HG02870 (cell line): ENCODE data around the gene SCP2.
"Not testable (repeated sequence)": the region's sequence is repeated elsewhere in the genome, so short reads cannot be mapped to it uniquely, and the experiment has no call there.

ENCODE experiments used
- ATAC-seq: cut with Tn5 transposase; IDR thresholded peaks from one replicate; pipeline ENCODE4 v1.9.1; 2021; ENCODE audit warnings: mild to moderate bottlenecking, moderate library complexity; ENCODE audit not compliant: unreplicated experiment

SCP2 gene

DNA sequence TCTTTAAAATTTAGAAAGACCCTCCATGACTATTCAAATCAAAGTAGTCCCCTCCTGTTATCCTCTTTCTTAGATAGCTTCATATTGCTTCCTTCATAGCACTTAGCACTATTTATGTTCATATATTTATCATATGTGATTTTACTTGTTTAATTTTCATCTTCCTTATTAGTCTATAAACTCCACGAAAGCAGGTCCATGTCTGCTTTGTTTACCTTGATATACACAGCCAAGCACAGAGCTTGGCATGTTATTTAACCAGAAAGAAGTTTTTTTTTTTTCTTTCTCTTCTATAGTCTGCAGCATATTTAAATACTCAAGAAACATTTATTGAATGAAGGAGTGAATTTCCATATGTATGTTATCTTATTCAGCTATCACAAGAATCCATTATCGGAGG is 36.0 kb downstream of the SCP2 start:
- no peak for ATAC-seq

DNA sequence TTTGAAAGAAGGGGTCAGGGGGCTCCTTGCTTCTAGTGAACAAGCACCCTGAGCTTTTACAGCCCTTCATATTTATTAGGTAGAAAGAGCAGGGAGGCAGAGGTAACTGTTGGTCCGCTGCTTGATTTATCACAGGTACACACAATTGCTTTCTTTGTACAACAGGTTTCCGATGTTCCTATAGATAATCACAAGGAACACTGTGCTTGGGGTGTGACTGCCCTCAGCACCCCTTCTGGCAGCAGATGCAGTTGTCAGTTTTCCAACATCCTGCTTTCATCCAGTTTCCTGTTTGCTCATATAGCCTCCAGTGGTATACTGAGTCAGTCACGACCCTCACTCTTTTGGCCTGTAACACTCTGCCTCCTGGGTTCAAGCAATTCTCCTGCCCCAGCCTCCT is 40.6 kb downstream of the SCP2 start:
- no peak for ATAC-seq

DNA sequence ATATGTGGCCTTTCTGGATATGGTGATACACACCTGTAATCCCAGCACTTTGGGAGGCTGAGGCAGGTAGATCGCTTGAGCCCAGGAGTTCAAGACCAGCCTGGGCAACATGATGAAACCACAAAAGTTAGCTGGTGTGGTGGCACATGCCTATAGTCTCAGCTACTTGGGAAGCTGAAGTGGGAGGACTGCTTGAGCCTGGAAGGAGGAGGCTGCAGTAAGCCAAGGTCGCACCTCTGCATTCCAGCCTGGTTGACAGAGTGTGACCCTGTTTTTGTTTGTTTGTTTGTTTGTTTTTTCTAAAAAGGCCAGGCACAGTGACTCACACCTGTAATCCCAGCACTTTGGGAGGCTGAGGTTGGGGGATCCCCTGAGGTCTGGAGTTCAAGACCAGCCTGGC is 42.2 kb downstream of the SCP2 start:
- ATAC-seq, result not testable (repeated sequence)

DNA sequence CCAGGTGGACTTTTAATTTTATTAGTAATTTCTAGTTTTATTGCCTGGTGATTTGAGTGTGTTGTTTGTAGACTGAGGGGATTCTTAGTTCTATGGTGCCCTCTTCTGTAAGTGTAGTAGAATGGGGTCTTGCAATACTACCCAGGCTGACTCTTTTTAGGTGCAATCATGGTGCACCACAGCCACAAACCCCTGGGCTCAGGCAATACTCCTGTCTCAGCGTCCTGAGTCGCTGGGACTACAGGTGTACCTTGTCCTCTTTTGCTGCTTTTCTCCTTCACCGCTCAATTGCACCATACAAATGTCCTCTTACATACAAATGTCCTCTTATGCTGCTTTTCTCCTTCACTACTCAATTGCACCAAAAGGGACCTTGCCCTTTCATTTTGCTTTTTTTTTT is 43.1 kb downstream of the SCP2 start:
- no peak for ATAC-seq

DNA sequence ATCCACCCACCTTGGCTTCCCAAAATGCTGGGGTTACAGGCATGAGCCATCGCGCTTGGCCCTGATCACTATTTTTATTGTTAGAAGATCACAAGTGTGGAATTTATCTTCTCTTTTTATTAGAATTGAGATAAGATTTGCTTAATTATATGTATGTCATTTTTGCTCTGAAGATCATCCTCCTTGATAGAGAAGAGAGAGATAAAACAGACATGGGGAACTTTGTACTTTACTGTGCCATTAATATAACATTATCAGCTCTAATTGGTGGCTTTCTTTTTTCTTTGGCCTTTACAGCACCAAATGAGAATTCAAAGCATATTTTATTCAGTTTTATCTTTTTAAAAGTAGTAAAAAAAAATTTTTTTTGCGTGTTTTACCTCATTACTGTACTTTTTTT is 46.8 kb downstream of the SCP2 start:
- no peak for ATAC-seq

DNA sequence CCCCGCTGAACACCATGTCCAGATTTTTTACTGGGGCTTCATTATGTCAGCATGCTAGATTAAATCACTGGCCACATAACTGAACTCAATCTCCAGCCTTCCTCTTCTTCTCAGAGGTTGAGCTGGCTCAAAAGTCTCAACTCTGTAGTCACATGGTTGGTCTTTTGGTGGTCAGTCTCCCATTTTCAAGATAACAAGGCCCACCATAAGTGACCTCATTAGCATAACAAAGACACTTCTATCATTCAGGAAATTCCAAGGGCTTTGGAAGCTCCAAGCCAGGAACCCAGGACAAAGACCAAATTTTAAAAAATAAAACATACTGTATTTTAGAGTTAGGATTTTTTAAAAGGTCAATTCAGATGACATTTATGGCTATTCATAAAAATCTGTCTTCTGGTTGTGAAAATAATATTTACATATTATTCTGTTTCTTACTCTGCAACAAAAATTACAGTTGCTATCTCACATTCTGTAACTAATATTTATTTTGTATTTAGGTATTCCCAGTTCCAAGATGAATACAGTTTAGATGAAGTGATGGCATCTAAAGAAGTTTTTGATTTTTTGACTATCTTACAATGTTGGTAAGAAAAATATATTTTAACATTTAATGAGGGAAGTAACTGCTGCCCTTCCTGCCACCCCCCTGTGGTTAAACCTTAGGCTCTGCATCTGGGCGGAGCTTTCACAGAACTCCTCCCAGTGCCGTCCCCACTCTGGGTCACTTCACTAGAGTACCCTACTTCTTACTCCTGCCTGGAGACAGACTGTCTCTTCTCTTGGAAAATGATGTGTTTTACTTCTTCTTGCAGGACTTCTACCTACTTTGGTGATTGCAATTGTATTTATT is 49.3 kb downstream of the SCP2 start:
- no peak for ATAC-seq

DNA sequence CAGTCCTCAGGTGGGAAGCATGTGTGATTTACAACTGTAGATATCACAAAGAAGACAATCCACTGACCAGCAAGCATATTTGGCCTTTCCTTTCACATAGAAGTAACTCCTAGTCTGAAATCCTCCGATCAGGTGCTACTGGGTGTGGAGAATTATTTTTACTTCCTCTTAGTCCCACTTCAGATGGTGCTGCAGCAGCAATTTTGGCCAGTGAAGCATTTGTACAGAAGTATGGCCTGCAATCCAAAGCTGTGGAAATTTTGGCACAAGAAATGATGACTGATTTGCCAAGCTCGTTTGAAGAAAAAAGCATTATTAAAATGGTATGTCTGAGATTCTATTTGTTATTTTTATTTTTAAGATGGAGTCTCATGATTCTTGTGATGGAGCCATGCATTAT is 51.0 kb downstream of the SCP2 start:
- no peak for ATAC-seq

DNA sequence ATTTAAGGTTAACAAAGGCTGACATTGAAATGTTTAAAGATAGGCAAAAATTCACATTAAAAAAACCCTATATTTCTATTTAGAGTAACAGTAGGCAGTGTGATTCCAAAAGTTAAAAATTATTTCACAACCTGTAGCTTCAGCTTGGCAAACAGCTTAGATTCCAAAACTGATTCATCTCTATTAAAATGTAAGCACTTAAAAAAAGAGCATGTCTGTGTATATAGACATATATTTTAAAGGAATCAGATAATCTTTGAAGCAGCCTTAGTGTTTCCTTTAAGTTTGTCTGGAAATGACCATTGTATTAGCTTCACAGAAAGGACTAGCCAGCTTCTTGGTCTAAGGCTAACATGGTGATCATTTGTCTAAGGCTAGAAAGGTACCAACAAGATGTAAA is 65.7 kb downstream of the SCP2 start:
- not testable (repeated sequence) for ATAC-seq

DNA sequence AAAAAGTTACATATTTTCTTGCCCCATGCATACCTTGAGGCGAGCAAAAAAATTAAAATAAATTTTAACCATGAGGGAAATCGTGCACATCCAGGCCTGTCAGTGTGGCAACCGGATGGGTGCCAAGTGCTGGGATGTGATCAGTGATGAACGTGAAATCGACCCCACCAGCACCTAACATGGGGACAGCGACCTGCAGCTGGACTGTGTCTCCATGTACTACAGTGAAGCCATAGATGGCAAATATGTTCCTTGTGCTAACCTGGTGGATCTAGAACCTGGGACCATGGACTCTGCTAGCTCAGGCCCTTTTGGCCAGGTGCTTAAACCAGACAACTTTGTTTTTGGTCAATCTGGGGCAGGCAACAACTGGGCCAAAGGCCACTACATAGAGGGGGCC is 67.6 kb downstream of the SCP2 start:
- no peak for ATAC-seq

DNA sequence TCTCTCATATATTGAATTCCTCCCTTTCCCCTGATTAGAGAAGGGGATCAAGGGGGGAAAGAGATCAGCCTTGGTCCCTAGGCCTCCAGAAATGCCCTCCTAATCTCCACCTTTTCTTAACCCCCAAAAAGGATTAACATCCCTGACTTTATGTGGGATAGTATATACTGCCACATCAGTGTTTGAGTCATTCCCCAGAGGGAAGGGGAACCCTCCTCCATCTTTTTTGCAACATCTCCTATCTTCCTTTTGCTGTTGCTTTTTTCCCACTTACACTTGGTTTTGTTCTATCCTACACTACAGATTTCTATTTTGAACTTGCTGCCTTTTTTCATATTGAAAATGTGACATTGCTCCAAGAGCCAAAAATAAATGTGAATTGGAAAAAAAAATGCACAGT is 69.6 kb downstream of the SCP2 start:
- no peak for ATAC-seq

DNA sequence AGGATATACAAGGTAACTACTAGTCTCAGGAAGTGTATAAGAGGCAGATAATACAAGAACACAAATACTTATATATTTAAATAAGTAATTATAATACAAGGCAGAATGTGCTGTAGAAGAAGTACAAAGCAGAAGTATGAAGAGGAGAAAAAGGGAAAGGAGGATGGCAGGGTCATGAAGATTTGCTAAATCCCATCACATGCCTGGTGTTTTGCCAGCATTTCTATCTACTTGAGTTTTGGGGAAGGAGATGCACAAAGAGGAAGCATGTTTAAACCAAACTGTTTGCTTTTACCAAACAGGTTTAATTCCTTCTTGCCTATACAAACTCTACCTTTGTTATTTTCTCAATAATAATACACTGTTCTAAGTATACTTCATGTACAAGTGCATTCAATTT is 74.1 kb downstream of the SCP2 start:
- no peak for ATAC-seq

DNA sequence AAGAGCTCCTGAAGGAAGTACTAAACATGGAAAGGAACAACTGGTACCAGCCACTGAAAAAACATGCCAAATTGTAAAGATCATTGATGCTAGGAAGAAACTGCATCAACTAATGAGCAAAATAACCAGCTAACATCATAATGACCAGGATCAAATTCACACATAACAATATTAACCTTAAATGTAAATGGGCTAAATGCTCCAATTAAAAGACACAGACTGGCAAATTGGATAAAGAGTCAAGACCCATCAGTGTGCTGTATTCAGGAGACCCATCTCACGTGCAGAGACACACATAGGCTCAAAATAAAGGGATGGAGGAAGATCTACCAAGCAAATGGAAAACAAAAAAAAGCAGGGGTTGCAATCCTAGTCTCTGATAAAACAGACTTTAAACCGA is 79.5 kb downstream of the SCP2 start:
- not testable (repeated sequence) for ATAC-seq

DNA sequence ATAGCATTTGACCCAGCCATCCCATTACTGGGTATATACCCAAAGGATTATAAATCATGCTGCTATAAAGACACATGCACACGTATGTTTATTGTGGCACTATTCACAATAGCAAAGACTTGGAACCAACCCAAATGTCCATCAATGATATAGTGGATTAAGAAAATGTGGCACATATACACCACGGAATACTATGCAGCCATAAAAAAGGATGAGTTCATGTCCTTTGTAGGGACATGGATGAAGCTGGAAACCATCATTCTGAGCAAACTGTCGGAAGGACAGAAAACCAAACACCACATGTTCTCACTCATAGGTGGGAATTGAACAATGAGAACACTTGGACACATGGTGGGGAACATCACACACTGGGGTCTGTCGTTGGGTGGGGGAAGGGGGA is 83.2 kb downstream of the SCP2 start:
- ATAC-seq, result not testable (repeated sequence)

DNA sequence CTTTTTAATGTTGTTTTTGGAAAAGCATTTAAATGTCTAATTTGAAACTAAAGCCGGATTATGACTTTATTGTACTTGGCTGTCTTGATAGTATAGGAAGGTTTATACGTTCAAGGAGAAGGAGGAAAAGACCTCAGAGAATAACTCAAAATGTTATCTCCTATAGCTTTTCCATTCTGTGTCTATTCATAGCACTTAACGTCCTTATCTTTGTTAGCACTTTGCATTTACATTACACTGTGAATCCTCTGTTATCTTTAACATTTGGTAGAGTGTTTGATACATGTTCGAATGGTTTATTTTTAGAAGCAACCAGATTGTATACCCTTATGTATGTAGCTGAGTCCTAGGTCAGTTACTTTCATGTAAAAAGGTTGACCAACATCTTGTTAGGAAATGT is 84.1 kb downstream of the SCP2 start:
- no peak for ATAC-seq

DNA sequence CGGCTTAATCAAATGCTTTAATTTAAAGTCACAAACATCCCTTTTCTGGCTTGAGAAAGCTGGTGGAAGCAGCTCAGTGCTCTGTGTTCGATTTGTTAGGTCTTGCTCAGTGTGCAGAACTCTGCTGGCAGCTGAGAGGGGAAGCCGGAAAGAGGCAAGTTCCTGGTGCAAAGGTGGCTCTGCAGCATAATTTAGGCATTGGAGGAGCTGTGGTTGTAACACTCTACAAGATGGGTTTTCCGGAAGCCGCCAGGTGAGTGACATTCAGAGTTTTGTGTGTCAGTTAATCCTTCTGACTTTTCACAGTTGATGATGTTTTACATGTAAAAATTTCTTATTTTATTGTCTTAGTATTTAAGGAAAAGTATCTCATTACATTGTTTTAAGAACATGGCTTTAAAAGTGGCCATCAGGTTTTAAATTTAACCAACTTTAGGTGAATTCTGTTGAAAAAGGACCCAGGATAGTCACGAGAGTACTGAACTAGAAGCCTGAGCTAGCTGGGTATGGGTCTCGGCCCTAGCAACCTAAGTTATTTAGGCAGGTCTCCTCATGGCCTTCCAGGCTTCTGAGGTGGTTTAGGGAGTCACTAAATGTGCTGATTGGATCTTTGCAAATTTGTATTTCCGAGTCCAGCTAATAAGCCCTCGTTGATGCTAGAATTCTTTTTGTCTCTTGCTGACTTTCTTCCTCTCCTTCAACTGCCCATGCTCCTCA is 87.9 kb downstream of the SCP2 start:
- peak; percentile 86 for ATAC-seq

DNA sequence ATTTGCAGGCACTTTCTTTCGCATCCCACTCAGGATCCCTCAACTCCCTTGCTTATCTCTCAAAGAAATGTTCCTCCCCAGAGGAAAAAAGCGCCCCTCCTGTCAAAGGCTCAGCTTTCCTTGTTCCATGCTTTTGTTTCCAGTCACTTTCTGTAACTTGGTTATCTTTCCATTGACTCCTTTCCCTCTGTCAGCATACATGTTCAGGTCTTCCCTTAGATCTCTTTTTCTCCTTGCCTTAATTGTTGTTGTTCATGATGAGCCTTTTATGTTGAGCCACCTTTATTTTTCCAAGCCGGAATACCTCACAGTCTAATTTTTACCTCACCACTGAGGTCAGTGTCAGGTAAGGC is 88.4 kb downstream of the SCP2 start:
- ATAC-seq, result no peak

DNA sequence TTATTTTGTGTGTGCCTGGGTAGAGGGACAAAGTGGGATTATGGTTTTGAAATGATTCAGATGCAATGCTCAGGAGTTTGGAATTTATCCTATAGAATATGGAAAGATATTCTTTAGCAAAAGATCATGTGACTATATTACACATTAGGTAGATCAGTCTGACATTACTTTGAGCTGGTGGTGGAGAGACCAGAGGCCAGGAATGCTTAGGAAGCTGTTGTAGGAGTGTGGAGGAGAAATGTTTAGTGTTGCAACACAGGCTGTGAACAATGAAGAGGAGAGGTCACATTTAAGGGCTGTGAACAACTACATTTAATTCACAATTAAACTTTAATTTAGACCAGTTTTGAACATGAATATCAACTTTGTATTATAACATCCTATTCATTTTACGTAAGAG is 89.6 kb downstream of the SCP2 start:
- no peak for ATAC-seq

DNA sequence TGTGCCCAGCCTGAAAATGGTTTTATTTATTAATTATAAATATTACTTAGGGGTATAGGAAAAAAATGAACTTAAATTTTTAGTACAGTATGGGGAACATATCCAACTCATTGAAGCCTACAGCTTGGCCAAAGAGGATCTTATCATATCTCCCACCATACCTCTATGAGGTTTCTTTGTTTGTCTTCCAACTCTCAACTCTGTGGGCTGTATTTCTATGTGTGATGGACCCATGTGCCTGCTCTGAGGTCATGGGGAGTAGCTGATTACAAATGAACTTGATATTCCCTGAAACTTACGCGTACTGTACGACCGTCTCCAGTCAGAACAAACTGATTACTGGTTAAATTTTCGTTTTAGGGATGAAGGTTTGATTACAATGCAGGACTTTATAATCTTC is 93.5 kb downstream of the SCP2 start:
- no peak for ATAC-seq

DNA sequence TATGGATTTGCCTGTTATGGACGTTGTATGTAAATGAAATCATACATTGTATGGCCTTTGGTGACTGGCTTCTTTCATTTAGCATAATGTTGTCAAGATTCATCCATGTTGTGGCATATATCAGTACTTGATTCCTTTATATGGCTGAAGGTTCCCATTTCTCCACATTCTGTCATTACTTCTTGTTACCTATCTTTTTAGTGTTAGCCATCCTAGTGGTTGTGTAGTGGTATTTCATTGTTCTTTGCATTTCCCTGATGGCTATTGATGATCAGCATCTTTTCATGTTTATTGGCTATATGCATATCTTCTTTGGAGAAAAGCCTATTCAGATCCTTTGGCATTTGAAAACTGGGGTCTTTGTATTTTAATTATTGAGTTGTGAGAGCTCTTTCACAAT is 95.1 kb downstream of the SCP2 start:
- no peak for ATAC-seq

DNA sequence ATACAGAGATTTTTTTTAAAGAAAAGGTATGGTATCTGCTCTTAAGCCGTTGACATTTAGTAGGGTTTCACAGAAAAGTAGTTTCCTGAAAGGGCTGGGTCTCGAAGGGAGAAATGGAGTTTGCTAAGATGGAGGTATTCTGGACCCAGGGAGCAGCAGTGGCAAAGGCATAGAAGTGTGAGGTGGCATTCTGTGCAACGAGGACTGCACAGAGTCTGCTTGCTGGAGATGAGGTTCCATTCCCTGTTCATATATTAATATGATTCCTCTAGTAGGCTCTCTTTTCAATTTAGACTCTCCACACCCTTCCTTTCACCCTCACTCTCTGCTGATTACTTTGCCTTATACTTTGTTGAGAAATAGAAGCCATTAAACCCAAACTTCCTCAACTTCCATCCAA is 96.5 kb downstream of the SCP2 start:
- no peak for ATAC-seq

DNA sequence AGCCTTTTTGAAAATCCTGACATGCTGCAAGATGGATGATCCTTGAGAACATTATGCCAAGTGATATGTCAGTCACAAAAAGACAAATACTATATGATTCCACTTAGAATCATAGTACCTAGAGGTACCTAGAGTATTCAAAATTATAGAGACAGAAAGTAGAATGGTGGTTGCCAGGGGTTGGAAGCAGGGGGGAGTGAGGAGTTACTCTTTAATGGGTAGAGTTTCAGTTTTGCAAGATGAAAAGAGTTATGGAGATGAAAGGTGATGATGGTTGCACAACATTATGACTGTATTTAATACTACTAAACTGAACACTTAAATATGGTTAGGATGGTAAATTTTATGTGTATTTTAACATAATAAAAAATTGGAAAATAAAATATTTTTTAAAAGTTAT is 97.0 kb downstream of the SCP2 start:
- ATAC-seq, result no peak

DNA sequence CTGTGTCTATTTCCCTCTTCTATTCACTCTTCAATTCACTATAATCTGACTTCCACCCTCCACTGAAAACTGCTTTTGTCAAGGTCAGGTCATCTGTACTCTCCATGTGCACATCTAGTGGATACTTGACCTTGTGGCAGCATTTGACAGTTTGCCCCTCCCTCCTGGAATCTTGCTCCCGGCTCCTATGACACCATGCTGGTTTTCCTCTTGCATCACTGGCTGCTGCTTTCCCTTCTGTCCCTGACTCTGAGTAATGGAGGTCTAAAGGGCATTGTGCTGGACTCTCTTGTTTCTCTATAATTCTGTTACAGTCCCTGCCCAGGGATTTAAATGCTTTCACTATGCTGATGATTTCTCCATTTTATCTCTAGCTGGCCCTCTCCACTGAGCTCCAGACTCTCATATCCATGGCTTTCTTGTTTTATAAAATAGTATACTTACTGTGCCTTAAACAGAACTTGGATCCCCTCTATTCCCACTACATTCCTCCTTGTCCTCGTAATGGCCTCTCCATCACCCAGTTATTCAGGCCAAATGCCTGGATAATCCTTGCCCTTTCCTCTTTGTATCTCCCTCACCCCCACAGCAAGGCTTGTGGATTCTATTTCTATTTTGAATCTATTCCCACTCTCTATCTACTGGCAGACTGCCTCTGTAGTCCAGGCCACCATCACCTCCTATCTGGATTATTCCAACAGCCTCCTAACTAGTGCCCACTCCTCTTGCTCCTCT is 98.1 kb downstream of the SCP2 start:
- ATAC-seq, result no peak
